HCT116 (cell line): ENCODE results near the gene ANKRD16.

ENCODE experiments used
- ATF3 ChIP-seq: IDR thresholded peaks from 2 replicates; pipeline ENCODE4 v1.6.1; 2012
- CTCF ChIP-seq, 3 experiments: fragments of 200-600 bp in 1 of 3; sonication (generic) in 1 of 3; IDR thresholded peaks in 2 of 3; conservative IDR thresholded peaks in 1 of 3; 2 replicates each; pipeline ENCODE4 v1.5.1; 2012 to 2017; ENCODE audit warnings: low read depth in 2 of 3, low read length in 2 of 3, antibody characterized with exemption in 1 of 3, borderline replicate concordance in 1 of 3, control low read depth in 1 of 3, mild to moderate bottlenecking in 1 of 3, mixed read lengths in 1 of 3, mixed run types in 1 of 3, moderate library complexity in 1 of 3; ENCODE audit not compliant: insufficient read depth in 1 of 3
- EZH2 ChIP-seq: fragments of 200-600 bp; sonication (generic); IDR thresholded peaks from 2 replicates; pipeline ENCODE4 v1.6.1; 2017; ENCODE audit warnings: antibody characterized with exemption, mixed run types
- EZH2phosphoT487 ChIP-seq: fragments of 200-600 bp; IDR thresholded peaks from 2 replicates; pipeline ENCODE4 v1.6.1; 2018; ENCODE audit warnings: antibody characterized with exemption, borderline replicate concordance
- RAD21 ChIP-seq: IDR thresholded peaks from 2 replicates; pipeline ENCODE4 v1.6.1; 2012; ENCODE audit warnings: low read depth, mild to moderate bottlenecking
- REST ChIP-seq: IDR thresholded peaks from 2 replicates; pipeline ENCODE4 v1.6.1; 2012; ENCODE audit warnings: low read depth
- SIN3A ChIP-seq: IDR thresholded peaks from 2 replicates; pipeline ENCODE4 v1.6.1; 2012; ENCODE audit warnings: low read depth

GRCh38 chr10:5813091-5813340 is 76.7 kb downstream of the ANKRD16 start:
- TF ChIP-seq ATF3: no peak
- TF ChIP-seq EZH2phosphoT487: no peak
- no peak for TF ChIP-seq CTCF (IDR thresholded peaks at IDR 0.05 in 2 of 3, conservative IDR thresholded peaks at IDR 0.05 in 1 of 3; ENCODE audit: borderline replicate concordance in 1 of 3, insufficient read depth in 1 of 3, low read depth in 2 of 3, low read length in 2 of 3)
- TF ChIP-seq REST: no peak
- no peak for TF ChIP-seq SIN3A
- TF ChIP-seq EZH2: no peak
- TF ChIP-seq RAD21: no peak
